Measurements from ENCODE around the gene LHX2.

The LHX2 gene

GRCh38 chr9:124018730-124019697 lies 7.4 kb downstream of the LHX2 start:
- Mint-ChIP-seq H3K4me3 (peak overlapping the region; percentile 49), H3K4me1 (peaks cover 33% of the 10 kb centered on the region), H3K27ac (ENCODE audit: low read depth) (no peak overlapping the region), H3K9me3 (no peaks in the 10 kb centered on the region), H3K27me3 (peaks cover 91% of the 10 kb centered on the region), H3K36me3 (ENCODE audit: insufficient read depth) (peaks cover 11% of the 10 kb centered on the region)
- ATAC-seq (replicated peaks; ENCODE audit: extremely low read depth, poor library complexity, severe bottlenecking) (no peak), DNase-seq (ENCODE audit: low spot score in 2 of 2) (no peak)

- peaks cover 91% of the 10 kb centered on the region for H3K27me3 Mint-ChIP-seq
- DNase-seq (ENCODE audit: low spot score in 2 of 2) (no peak), ATAC-seq (replicated peaks; ENCODE audit: extremely low read depth, poor library complexity, severe bottlenecking) (no peak)
- peaks cover 33% of the 10 kb centered on the region for H3K4me1 Mint-ChIP-seq
- H3K9me3 Mint-ChIP-seq: no peaks in the 10 kb centered on the region
- H3K4me3 Mint-ChIP-seq: no peak overlapping the region
- no peak overlapping the region for H3K27ac Mint-ChIP-seq (ENCODE audit: low read depth)
- peaks cover 11% of the 10 kb centered on the region for H3K36me3 Mint-ChIP-seq (ENCODE audit: insufficient read depth)
These were observed 8.4 kb downstream of the LHX2 start for GRCh38 chr9:124019771-124020519.

GRCh38 chr9:124020520-124021384 lies 9.2 kb downstream of the LHX2 start:
- peaks cover 33% of the 10 kb centered on the region for H3K4me1 Mint-ChIP-seq
- no peaks in the 10 kb centered on the region for H3K9me3 Mint-ChIP-seq
- H3K4me3 Mint-ChIP-seq: no peak overlapping the region

GRCh38 chr9:124021385-124021769 lies 9.8 kb downstream of the LHX2 start:
- no peak for ATAC-seq (replicated peaks; ENCODE audit: extremely low read depth, poor library complexity, severe bottlenecking)
- Mint-ChIP-seq H3K27ac (ENCODE audit: low read depth) (no peak overlapping the region), H3K4me3 (no peak overlapping the region), H3K36me3 (ENCODE audit: insufficient read depth) (peaks cover 8% of the 10 kb centered on the region), H3K27me3 (peaks cover 89% of the 10 kb centered on the region), H3K4me1 (peaks cover 30% of the 10 kb centered on the region), H3K9me3 (no peaks in the 10 kb centered on the region)
- DNase-seq (ENCODE audit: low spot score in 2 of 2): no peak

More at GRCh38 chr9:124020520-124021384, 9.2 kb downstream of the LHX2 start:
- DNase-seq (ENCODE audit: low spot score in 2 of 2) (no peak), ATAC-seq (replicated peaks; ENCODE audit: extremely low read depth, poor library complexity, severe bottlenecking) (no peak)
- no peak overlapping the region for H3K27ac Mint-ChIP-seq (ENCODE audit: low read depth)
- peaks cover 8% of the 10 kb centered on the region for H3K36me3 Mint-ChIP-seq (ENCODE audit: insufficient read depth)
- H3K27me3 Mint-ChIP-seq: peaks cover 89% of the 10 kb centered on the region

GRCh38 chr9:124022201-124023121 lies 10.9 kb downstream of the LHX2 start:
- Mint-ChIP-seq H3K4me1 (peaks cover 20% of the 10 kb centered on the region), H3K4me3 (no peak overlapping the region), H3K36me3 (ENCODE audit: insufficient read depth) (peaks cover 4% of the 10 kb centered on the region), H3K27me3 (peaks cover 84% of the 10 kb centered on the region), H3K27ac (ENCODE audit: low read depth) (no peak overlapping the region), H3K9me3 (no peaks in the 10 kb centered on the region)
- no peak for ATAC-seq (replicated peaks; ENCODE audit: extremely low read depth, poor library complexity, severe bottlenecking)
- no peak for DNase-seq (ENCODE audit: low spot score in 2 of 2)

- Mint-ChIP-seq H3K9me3 (no peaks in the 10 kb centered on the region), H3K27me3 (peaks cover 85% of the 10 kb centered on the region), H3K4me3 (no peak overlapping the region), H3K4me1 (peaks cover 13% of the 10 kb centered on the region), H3K27ac (ENCODE audit: low read depth) (no peak overlapping the region), H3K36me3 (ENCODE audit: insufficient read depth) (peaks cover 2% of the 10 kb centered on the region)
- ATAC-seq (replicated peaks; ENCODE audit: extremely low read depth, poor library complexity, severe bottlenecking) (no peak), DNase-seq (ENCODE audit: low spot score in 2 of 2) (no peak)
These were observed 12.5 kb downstream of the LHX2 start for GRCh38 chr9:124024107-124024506.

GRCh38 chr9:124029617-124030016 lies 18.0 kb downstream of the LHX2 start:
- Mint-ChIP-seq H3K9me3 (no peaks in the 10 kb centered on the region), H3K27ac (ENCODE audit: low read depth) (no peak overlapping the region), H3K27me3 (peaks cover 85% of the 10 kb centered on the region), H3K36me3 (ENCODE audit: insufficient read depth) (no peaks in the 10 kb centered on the region), H3K4me1 (peaks cover 6% of the 10 kb centered on the region), H3K4me3 (no peak overlapping the region)
- no peak for ATAC-seq (replicated peaks; ENCODE audit: extremely low read depth, poor library complexity, severe bottlenecking)
- DNase-seq (ENCODE audit: low spot score in 2 of 2): no peak

GRCh38 chr9:124030969-124031451 lies 19.4 kb downstream of the LHX2 start:
- H3K9me3 Mint-ChIP-seq: no peaks in the 10 kb centered on the region
- no peak overlapping the region for H3K4me3 Mint-ChIP-seq
- DNase-seq (ENCODE audit: low spot score in 2 of 2) (no peak), ATAC-seq (replicated peaks; ENCODE audit: extremely low read depth, poor library complexity, severe bottlenecking) (no peak)
- H3K27ac Mint-ChIP-seq (ENCODE audit: low read depth): no peak overlapping the region
- peaks cover 87% of the 10 kb centered on the region for H3K27me3 Mint-ChIP-seq
- peaks cover 6% of the 10 kb centered on the region for H3K4me1 Mint-ChIP-seq
- H3K36me3 Mint-ChIP-seq (ENCODE audit: insufficient read depth): no peaks in the 10 kb centered on the region

- DNase-seq (ENCODE audit: low spot score in 2 of 2) (no peak), ATAC-seq (replicated peaks; ENCODE audit: extremely low read depth, poor library complexity, severe bottlenecking) (no peak)
- Mint-ChIP-seq H3K27ac (ENCODE audit: low read depth) (no peak overlapping the region), H3K36me3 (ENCODE audit: insufficient read depth) (no peaks in the 10 kb centered on the region), H3K4me1 (peaks cover 6% of the 10 kb centered on the region), H3K27me3 (peaks cover 90% of the 10 kb centered on the region), H3K4me3 (no peak overlapping the region), H3K9me3 (no peaks in the 10 kb centered on the region)
These were observed 20.7 kb downstream of the LHX2 start for GRCh38 chr9:124032247-124032646.

GRCh38 chr9:124033348-124033747 lies 21.8 kb downstream of the LHX2 start:
- Mint-ChIP-seq H3K4me1 (peaks cover 6% of the 10 kb centered on the region), H3K27me3 (peaks cover 95% of the 10 kb centered on the region)

GRCh38 chr9:124033967-124034366 lies 22.4 kb downstream of the LHX2 start:
- H3K9me3 Mint-ChIP-seq: no peaks in the 10 kb centered on the region
- DNase-seq (ENCODE audit: low spot score in 2 of 2) (no peak), ATAC-seq (replicated peaks; ENCODE audit: extremely low read depth, poor library complexity, severe bottlenecking) (no peak)
- H3K27me3 Mint-ChIP-seq: peaks cover 95% of the 10 kb centered on the region
- H3K4me3 Mint-ChIP-seq: no peak overlapping the region
- peaks cover 6% of the 10 kb centered on the region for H3K4me1 Mint-ChIP-seq
- no peak overlapping the region for H3K27ac Mint-ChIP-seq (ENCODE audit: low read depth)
- H3K36me3 Mint-ChIP-seq (ENCODE audit: insufficient read depth): peaks cover 2% of the 10 kb centered on the region

More at GRCh38 chr9:124033348-124033747, 21.8 kb downstream of the LHX2 start:
- Mint-ChIP-seq H3K4me3 (no peak overlapping the region), H3K9me3 (no peaks in the 10 kb centered on the region), H3K27ac (ENCODE audit: low read depth) (no peak overlapping the region), H3K36me3 (ENCODE audit: insufficient read depth) (peaks cover 2% of the 10 kb centered on the region)
- no peak for DNase-seq (ENCODE audit: low spot score in 2 of 2)
- no peak for ATAC-seq (replicated peaks; ENCODE audit: extremely low read depth, poor library complexity, severe bottlenecking)

Data from central memory CD8-positive, alpha-beta T cell (primary cell).